ENCODE measurements around the gene PDXK. TPM values are rescaled to one million over a fixed set of nuclear protein-coding genes. Genes with fewer than 3 reads are reported as not detected.
"Not testable (repeated sequence)": the region's sequence is repeated elsewhere in the genome, so short reads cannot be mapped to it uniquely, and the experiment has no call there.

PDXK gene
- polyA plus RNA-seq, 1 donor from 2014 or later: 22.8 TPM

DNA sequence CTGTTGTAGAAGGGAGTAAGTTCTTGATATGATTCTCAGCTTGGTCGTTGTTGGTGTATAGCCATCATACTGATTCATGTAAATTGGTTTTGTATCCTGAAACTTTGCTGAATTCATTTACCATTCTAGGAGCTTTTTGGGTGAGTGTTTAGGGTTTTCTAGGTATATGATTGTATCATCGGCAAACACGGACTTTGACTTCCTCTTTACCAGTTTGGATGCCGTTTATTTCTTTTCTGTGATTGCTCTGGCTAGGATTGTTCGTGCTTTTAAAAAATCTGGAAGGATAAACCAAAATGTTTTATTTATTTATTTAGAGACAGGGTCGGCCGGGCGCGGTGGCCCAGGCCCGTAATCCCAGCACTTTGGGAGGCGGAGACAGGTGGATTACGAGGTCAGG, 39.0 kb upstream of the PDXK start:
- TF ChIP-seq, protein P1, sequence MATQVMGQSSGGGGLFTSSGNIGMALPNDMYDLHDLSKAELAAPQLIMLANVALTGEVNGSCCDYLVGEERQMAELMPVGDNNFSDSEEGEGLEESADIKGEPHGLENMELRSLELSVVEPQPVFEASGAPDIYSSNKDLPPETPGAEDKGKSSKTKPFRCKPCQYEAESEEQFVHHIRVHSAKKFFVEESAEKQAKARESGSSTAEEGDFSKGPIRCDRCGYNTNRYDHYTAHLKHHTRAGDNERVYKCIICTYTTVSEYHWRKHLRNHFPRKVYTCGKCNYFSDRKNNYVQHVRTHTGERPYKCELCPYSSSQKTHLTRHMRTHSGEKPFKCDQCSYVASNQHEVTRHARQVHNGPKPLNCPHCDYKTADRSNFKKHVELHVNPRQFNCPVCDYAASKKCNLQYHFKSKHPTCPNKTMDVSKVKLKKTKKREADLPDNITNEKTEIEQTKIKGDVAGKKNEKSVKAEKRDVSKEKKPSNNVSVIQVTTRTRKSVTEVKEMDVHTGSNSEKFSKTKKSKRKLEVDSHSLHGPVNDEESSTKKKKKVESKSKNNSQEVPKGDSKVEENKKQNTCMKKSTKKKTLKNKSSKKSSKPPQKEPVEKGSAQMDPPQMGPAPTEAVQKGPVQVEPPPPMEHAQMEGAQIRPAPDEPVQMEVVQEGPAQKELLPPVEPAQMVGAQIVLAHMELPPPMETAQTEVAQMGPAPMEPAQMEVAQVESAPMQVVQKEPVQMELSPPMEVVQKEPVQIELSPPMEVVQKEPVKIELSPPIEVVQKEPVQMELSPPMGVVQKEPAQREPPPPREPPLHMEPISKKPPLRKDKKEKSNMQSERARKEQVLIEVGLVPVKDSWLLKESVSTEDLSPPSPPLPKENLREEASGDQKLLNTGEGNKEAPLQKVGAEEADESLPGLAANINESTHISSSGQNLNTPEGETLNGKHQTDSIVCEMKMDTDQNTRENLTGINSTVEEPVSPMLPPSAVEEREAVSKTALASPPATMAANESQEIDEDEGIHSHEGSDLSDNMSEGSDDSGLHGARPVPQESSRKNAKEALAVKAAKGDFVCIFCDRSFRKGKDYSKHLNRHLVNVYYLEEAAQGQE (IDR thresholded peaks at IDR 0.05; ENCODE audit: borderline replicate concordance): no peak
- TF ChIP-seq EZH2 (IDR thresholded peaks at IDR 0.05; ENCODE audit: borderline replicate concordance, insufficient read depth, low read length, poor library complexity, severe bottlenecking): no peak
- TF ChIP-seq TAF1 (IDR thresholded peaks at IDR 0.05; ENCODE audit: low read depth): no peak
- no peak for TF ChIP-seq POLR2AphosphoS5 (IDR thresholded peaks at IDR 0.05)
- H3K9ac ChIP-seq (ENCODE audit: low read length): no peak overlapping the region
- H3K9me3 ChIP-seq (ENCODE audit: low read length): no peaks in the 10 kb centered on the region
- no peaks in the 10 kb centered on the region for H3K9me2 ChIP-seq (ENCODE audit: insufficient read depth, low read length)
- no peak overlapping the region for H3K27ac ChIP-seq (ENCODE audit: low read length)
- no peaks in the 10 kb centered on the region for H4K20me1 ChIP-seq (ENCODE audit: insufficient read depth)
- H2AFZ ChIP-seq (ENCODE audit: low read depth, low read length): no peak overlapping the region
- no peak overlapping the region for H3K4me2 ChIP-seq (ENCODE audit: low read length)
- no peaks in the 10 kb centered on the region for H3K27me3 ChIP-seq (ENCODE audit: insufficient read depth, low read depth, low read length)
- H3K79me2 ChIP-seq (replicated peaks; ENCODE audit: insufficient read depth, low read length): no peaks in the 10 kb centered on the region
- no peak overlapping the region for H3K4me3 ChIP-seq (ENCODE audit: low read length)
- H3F3A ChIP-seq (ENCODE audit: insufficient read depth, low read length, poor library complexity, severe bottlenecking): no peaks in the 10 kb centered on the region
- peaks cover 11% of the 10 kb centered on the region for H3K36me3 ChIP-seq (ENCODE audit: insufficient read depth, low read length)

DNA sequence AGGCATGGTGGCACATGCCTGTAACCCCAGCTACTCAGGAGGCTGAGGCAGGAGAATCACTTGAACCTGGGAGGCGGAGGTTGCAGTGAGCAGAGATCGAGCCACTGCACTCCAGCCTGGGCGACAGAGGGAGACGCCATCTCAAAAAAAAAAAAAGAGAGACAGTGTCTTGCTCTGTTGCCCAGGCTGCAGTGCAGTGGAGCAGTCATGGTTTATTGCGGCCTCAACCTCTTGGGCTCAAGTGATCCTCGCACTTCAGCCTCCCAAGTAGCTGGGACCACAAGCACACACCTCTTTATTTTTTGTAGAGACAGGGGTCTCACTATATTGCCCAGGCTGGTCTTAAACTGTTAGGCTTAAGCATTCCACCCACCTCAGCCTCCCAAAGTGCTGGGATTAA, 38.5 kb upstream of the PDXK start:
- not testable (repeated sequence) for H3K9ac ChIP-seq (ENCODE audit: low read length); H3K9me2 ChIP-seq (ENCODE audit: insufficient read depth, low read length); H3F3A ChIP-seq (ENCODE audit: insufficient read depth, low read length, poor library complexity, severe bottlenecking); H3K27ac ChIP-seq (ENCODE audit: low read length); H2AFZ ChIP-seq (ENCODE audit: low read depth, low read length); H3K79me2 ChIP-seq (replicated peaks; ENCODE audit: insufficient read depth, low read length); H3K4me3 ChIP-seq (ENCODE audit: low read length); H3K9me3 ChIP-seq (ENCODE audit: low read length); H3K27me3 ChIP-seq (ENCODE audit: insufficient read depth, low read depth, low read length); H4K20me1 ChIP-seq (ENCODE audit: insufficient read depth); H3K4me2 ChIP-seq (ENCODE audit: low read length)
- H3K36me3 ChIP-seq (ENCODE audit: insufficient read depth, low read length): peaks cover 11% of the 10 kb centered on the region

DNA sequence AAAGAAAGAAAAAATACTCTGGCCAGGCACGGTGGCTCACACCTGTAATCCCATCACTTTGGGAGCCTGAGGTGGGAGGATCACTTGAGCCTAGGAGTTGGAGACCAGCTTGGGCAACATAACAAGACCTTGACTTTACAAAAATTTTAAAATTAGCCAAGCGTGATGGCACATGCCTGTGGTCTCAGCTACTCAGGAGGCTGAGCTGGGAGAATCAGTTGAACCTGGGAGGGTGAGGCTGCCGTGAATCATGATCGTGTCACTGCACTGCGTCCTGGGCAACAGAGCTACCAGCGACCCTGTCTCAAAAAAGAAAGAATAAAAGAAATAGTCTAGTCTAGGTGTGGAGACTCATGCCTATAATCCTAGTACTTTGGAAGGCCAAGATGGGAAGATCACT, 37.3 kb upstream of the PDXK start:
- no peaks in the 10 kb centered on the region for H3K9me3 ChIP-seq (ENCODE audit: low read length)

More for the DNA sequence above, 37.3 kb upstream of the PDXK start:
- H3K9ac ChIP-seq (ENCODE audit: low read length): no peak overlapping the region
- no peaks in the 10 kb centered on the region for H3K79me2 ChIP-seq (replicated peaks; ENCODE audit: insufficient read depth, low read length)
- H3K9me2 ChIP-seq (ENCODE audit: insufficient read depth, low read length): no peaks in the 10 kb centered on the region
- no peaks in the 10 kb centered on the region for H3K27me3 ChIP-seq (ENCODE audit: insufficient read depth, low read depth, low read length)
- TF ChIP-seq MXI1 (conservative IDR thresholded peaks at IDR 0.05; ENCODE audit: poor library complexity, severe bottlenecking) (no peak), SMC3 (conservative IDR thresholded peaks at IDR 0.05; ENCODE audit: poor library complexity) (no peak), EP300 (conservative IDR thresholded peaks at IDR 0.05; ENCODE audit: poor library complexity, severe bottlenecking) (no peak)
- TF ChIP-seq, protein P1 (IDR thresholded peaks at IDR 0.05; ENCODE audit: borderline replicate concordance): no peak
- TF ChIP-seq, protein P2, sequence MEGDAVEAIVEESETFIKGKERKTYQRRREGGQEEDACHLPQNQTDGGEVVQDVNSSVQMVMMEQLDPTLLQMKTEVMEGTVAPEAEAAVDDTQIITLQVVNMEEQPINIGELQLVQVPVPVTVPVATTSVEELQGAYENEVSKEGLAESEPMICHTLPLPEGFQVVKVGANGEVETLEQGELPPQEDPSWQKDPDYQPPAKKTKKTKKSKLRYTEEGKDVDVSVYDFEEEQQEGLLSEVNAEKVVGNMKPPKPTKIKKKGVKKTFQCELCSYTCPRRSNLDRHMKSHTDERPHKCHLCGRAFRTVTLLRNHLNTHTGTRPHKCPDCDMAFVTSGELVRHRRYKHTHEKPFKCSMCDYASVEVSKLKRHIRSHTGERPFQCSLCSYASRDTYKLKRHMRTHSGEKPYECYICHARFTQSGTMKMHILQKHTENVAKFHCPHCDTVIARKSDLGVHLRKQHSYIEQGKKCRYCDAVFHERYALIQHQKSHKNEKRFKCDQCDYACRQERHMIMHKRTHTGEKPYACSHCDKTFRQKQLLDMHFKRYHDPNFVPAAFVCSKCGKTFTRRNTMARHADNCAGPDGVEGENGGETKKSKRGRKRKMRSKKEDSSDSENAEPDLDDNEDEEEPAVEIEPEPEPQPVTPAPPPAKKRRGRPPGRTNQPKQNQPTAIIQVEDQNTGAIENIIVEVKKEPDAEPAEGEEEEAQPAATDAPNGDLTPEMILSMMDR (IDR thresholded peaks at IDR 0.05; ENCODE audit: poor library complexity, severe bottlenecking): no peak
- no peak overlapping the region for H3K4me3 ChIP-seq (ENCODE audit: low read length)
- H2AFZ ChIP-seq (ENCODE audit: low read depth, low read length): no peak overlapping the region
- H3K27ac ChIP-seq (ENCODE audit: low read length): no peak overlapping the region
- no peaks in the 10 kb centered on the region for H3F3A ChIP-seq (ENCODE audit: insufficient read depth, low read length, poor library complexity, severe bottlenecking)
- H3K36me3 ChIP-seq (ENCODE audit: insufficient read depth, low read length): peaks cover 3% of the 10 kb centered on the region
- H3K4me2 ChIP-seq (ENCODE audit: low read length): no peak overlapping the region
- no peaks in the 10 kb centered on the region for H4K20me1 ChIP-seq (ENCODE audit: insufficient read depth)
